Measurements from ENCODE around the gene KLHDC4.

- TF ChIP-seq POLR2A (IDR thresholded peaks at IDR 0.05; ENCODE audit: low read length), result no peak
- no peak for TF ChIP-seq GATA1 (IDR thresholded peaks at IDR 0.05; ENCODE audit: low read depth, low read length)
Measured at GRCh38 chr16:87791295-87792204, 25.8 kb upstream of the KLHDC4 start.

Measured in erythroblast (primary cell).